NT2/D1 (cell line): ENCODE results near the gene ZNF260.

Experiments used
- YY1 ChIP-seq: IDR thresholded peaks from 2 replicates; pipeline ENCODE4 v1.6.1; 2011; ENCODE audit not compliant: insufficient read length, insufficient read depth
- ZNF274 ChIP-seq: IDR thresholded peaks from 2 replicates; pipeline ENCODE4 v1.6.1; 2011; ENCODE audit warnings: mild to moderate bottlenecking, low read depth, low read length

DNA sequence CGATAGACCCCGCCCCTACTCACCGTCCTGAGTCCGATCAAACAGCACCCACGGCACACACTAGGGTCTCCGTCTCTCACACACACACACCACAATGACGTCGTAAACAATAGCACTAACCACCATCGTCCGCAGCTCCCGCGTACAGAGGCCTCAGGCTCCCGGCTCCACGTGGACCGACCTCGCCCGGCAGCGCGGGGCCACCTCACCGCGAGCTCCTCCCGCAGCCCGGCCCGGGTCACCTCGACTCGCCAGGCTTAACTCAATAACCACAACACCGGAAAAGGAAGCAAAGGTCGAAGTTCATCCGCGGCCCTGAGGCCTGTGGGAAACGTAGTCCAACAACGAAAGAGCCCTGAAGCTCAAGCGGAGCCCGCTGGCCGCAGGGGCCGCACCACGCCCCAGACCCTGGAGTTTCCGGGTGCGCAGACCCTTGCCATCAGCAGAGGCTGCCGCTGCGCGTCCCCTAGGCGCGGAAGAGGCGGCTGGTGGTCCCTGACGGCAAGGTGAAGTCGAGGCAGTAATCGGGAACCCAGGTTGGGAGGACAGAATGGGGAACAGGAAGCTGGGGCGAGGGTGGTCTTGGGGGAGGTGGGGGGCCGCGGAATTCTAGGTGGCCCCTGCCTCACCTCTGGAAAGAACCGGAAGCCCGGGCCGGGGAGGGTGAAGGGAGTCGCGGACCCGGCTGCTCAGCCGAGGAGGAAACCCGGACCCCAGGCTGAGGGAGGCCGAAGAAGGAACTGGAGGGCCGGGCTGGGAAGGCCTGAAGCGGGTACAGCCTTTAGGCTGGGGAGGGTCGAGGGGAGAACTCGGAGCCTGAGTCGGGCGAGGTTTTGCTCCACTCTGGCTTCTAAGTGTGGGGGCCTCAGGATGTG lies 45.2 kb upstream of the ZNF260 start, which contains the start of gene ZNF529:
- TF ChIP-seq ZNF274, result no peak
- TF ChIP-seq YY1, result no peak
